ENCODE data around the gene TTF1. TPM values are rescaled to one million over a fixed set of nuclear protein-coding genes. Genes with fewer than 3 reads are reported as not detected.

The TTF1 gene
- total RNA-seq, 1 experiment from 2014 or later: 26.9 TPM

DNA sequence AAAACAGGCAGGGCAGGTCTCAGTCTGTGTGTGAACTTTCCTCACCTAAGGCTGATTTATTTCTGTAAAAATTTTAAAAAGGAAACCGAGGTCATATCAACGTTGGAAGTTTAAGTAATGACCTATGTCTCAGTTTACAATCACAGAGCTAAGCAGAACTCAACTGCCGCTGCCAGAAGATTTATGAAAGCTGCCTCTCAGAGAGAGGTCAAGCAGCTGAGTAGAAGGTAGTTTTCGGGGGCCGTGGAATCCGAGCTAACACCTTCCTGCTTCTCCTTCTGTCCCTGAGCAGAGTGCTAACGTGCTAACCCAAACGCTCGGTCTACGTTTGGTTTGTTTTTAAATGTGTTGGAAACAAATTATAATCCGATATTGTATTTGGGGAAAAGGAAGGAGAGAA, 11.1 kb downstream of the TTF1 start:
- Histone ChIP-seq H3T11ph (ENCODE audit: low read length) (no peak overlapping the region), H3K9ac (ENCODE audit: extremely low read depth, insufficient read length, low read length) (no peak overlapping the region), H3K23ac (ENCODE audit: insufficient read length, low read depth, low read length) (no peak overlapping the region), H3K14ac (ENCODE audit: insufficient read depth, low read length) (no peak overlapping the region), H2BK120ac (ENCODE audit: low read depth, low read length, poor library complexity, severe bottlenecking) (no peak overlapping the region), H3K79me1 (ENCODE audit: insufficient read depth, low read depth, low read length, poor library complexity, severe bottlenecking) (no peaks in the 10 kb centered on the region), H3K27me3 (ENCODE audit: insufficient read depth, low read length) (no peaks in the 10 kb centered on the region), H2BK5ac (ENCODE audit: insufficient read length, low read length) (no peak overlapping the region), H2BK15ac (ENCODE audit: low read depth, low read length) (no peak overlapping the region), H3K4ac (ENCODE audit: low read depth, low read length) (no peak overlapping the region), H2BK12ac (ENCODE audit: insufficient read length, low read depth, low read length) (no peak overlapping the region), H4K91ac (ENCODE audit: insufficient read length, low read depth, low read length) (no peak overlapping the region), H3K56ac (ENCODE audit: insufficient read length, low read depth, low read length) (no peak overlapping the region), H2BK20ac (ENCODE audit: low read depth, low read length, poor library complexity, severe bottlenecking) (no peak overlapping the region), H3K27ac (ENCODE audit: insufficient read length, low read depth, low read length) (no peak overlapping the region), H4K5ac (ENCODE audit: insufficient read length, low read depth, low read length) (no peak overlapping the region), H3K23me2 (ENCODE audit: insufficient read length, low read depth, low read length, poor library complexity, severe bottlenecking) (no peaks in the 10 kb centered on the region), H3K4me2 (ENCODE audit: insufficient read depth, insufficient read length, low read length) (no peak overlapping the region), H3K9me3 (ENCODE audit: control insufficient read depth, low read depth, low read length) (no peaks in the 10 kb centered on the region), H3K18ac (ENCODE audit: insufficient read length, low read depth, low read length) (no peak overlapping the region), H2AK5ac (ENCODE audit: insufficient read length, low read length) (no peak overlapping the region), H3K79me2 (ENCODE audit: insufficient read depth, low read length) (no peaks in the 10 kb centered on the region), H4K20me1 (ENCODE audit: control insufficient read depth, insufficient read depth, insufficient read length) (no peaks in the 10 kb centered on the region), H4K8ac (replicated peaks; ENCODE audit: insufficient read length, low read depth, low read length) (no peak overlapping the region), H2AFZ (ENCODE audit: low read length) (no peak overlapping the region), H3K4me1 (ENCODE audit: insufficient read depth, low read length) (no peaks in the 10 kb centered on the region)
- DNase-seq: no peak
- TF ChIP-seq, protein P1, sequence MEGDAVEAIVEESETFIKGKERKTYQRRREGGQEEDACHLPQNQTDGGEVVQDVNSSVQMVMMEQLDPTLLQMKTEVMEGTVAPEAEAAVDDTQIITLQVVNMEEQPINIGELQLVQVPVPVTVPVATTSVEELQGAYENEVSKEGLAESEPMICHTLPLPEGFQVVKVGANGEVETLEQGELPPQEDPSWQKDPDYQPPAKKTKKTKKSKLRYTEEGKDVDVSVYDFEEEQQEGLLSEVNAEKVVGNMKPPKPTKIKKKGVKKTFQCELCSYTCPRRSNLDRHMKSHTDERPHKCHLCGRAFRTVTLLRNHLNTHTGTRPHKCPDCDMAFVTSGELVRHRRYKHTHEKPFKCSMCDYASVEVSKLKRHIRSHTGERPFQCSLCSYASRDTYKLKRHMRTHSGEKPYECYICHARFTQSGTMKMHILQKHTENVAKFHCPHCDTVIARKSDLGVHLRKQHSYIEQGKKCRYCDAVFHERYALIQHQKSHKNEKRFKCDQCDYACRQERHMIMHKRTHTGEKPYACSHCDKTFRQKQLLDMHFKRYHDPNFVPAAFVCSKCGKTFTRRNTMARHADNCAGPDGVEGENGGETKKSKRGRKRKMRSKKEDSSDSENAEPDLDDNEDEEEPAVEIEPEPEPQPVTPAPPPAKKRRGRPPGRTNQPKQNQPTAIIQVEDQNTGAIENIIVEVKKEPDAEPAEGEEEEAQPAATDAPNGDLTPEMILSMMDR (conservative IDR thresholded peaks at IDR 0.05): no peak
- peaks cover 43 to 84% (median 82%) of the 10 kb centered on the region in 3 experiments; a peak in 6 of 7 replicates for H3K36me3 Mint-ChIP-seq (ENCODE audit: insufficient read depth in 1 of 3, low read depth in 3 of 3)
- H3K27me3 Mint-ChIP-seq (ENCODE audit: low read depth): no peaks in the 10 kb centered on the region
- no peak overlapping the region for H3K4me3 Mint-ChIP-seq
- H3K4me1 Mint-ChIP-seq: no peaks in the 10 kb centered on the region
- no peak overlapping the region for H3K27ac Mint-ChIP-seq
- no CpG with 5 or more reads among the region's 11 CpGs for WGBS (ENCODE audit: extremely low coverage, insufficient read length, low lambda C conversion rate)
- H3K9me3 Mint-ChIP-seq: no peaks in the 10 kb centered on the region
